Mesenchymal stem cell (in vitro differentiated cells and primary cell): ENCODE data around the gene PBOV1.

Source experiments
- DNase-seq: peaks from one replicate; pipeline ENCODE4 v3.0.0-alpha.2; 2013
- H2AFZ ChIP-seq: one replicate; pipeline ENCODE4 v1.6.1; 2013; ENCODE audit warnings: low read depth, mild to moderate bottlenecking, control low read depth, inconsistent platforms, low read length, moderate library complexity
- H2AK5ac ChIP-seq: 2 replicates; pipeline ENCODE4 v1.6.1; 2013; ENCODE audit warnings: low read length, moderate library complexity, mild to moderate bottlenecking, inconsistent platforms; ENCODE audit not compliant: severe bottlenecking
- H2BK120ac ChIP-seq: one replicate; pipeline ENCODE4 v1.6.1; 2013; ENCODE audit warnings: low read depth, mild to moderate bottlenecking, inconsistent platforms, low read length, moderate library complexity
- H2BK12ac ChIP-seq, 2 experiments: one replicate each; pipeline ENCODE4 v1.6.1; 2013; ENCODE audit warnings: inconsistent platforms in 2 of 2, low read length in 2 of 2, mild to moderate bottlenecking in 2 of 2, moderate library complexity in 2 of 2, control low read depth in 1 of 2
- H2BK15ac ChIP-seq: one replicate; pipeline ENCODE4 v1.6.1; 2013; ENCODE audit warnings: mild to moderate bottlenecking, low read depth, inconsistent platforms; ENCODE audit not compliant: poor library complexity, severe bottlenecking
- H2BK5ac ChIP-seq: 2 replicates; pipeline ENCODE4 v1.6.1; 2013; ENCODE audit warnings: low read depth, mild to moderate bottlenecking, low read length, control low read depth, inconsistent platforms; ENCODE audit not compliant: poor library complexity, severe bottlenecking
- H3K14ac ChIP-seq, 2 experiments: one replicate each; pipeline ENCODE4 v1.6.1; 2013; ENCODE audit warnings: inconsistent platforms in 2 of 2, low read length in 2 of 2, control low read depth in 1 of 2, mild to moderate bottlenecking in 1 of 2, moderate library complexity in 1 of 2
- H3K18ac ChIP-seq, 2 experiments: one replicate each; pipeline ENCODE4 v1.6.1; 2013; ENCODE audit warnings: inconsistent platforms in 2 of 2, low read length in 2 of 2, control low read depth in 1 of 2, low read depth in 1 of 2, mild to moderate bottlenecking in 1 of 2
- H3K23ac ChIP-seq, 2 experiments: one replicate each; pipeline ENCODE4 v1.6.1; 2013; ENCODE audit warnings: inconsistent platforms in 2 of 2, low read length in 2 of 2, mild to moderate bottlenecking in 2 of 2, moderate library complexity in 2 of 2, control low read depth in 1 of 2
- H3K27ac ChIP-seq: 2 replicates; pipeline ENCODE4 v1.5.1; 2013; ENCODE audit warnings: mild to moderate bottlenecking, moderate library complexity, low read length, control low read depth, inconsistent platforms; ENCODE audit not compliant: poor library complexity, severe bottlenecking
- H3K27me3 ChIP-seq, 2 experiments: 2 replicates each; pipeline versions ENCODE4 v1.6.1 to v1.7.0; 2013; ENCODE audit warnings: low read length in 2 of 2, mild to moderate bottlenecking in 2 of 2, moderate library complexity in 2 of 2, control low read depth in 1 of 2, inconsistent platforms in 1 of 2; ENCODE audit not compliant: control insufficient read depth in 1 of 2, insufficient read depth in 1 of 2
- H3K36me3 ChIP-seq, 2 experiments: 2 replicates each; pipeline versions ENCODE4 v1.6.1 to v1.7.0; 2013; ENCODE audit warnings: low read length in 2 of 2, control low read depth in 1 of 2, inconsistent platforms in 1 of 2, low read depth in 1 of 2, mild to moderate bottlenecking in 1 of 2; ENCODE audit not compliant: insufficient read depth in 2 of 2, control insufficient read depth in 1 of 2
- H3K4ac ChIP-seq, 2 experiments: one replicate each; pipeline ENCODE4 v1.6.1; 2013; ENCODE audit warnings: inconsistent platforms in 2 of 2, low read length in 2 of 2, mild to moderate bottlenecking in 2 of 2, moderate library complexity in 2 of 2, control low read depth in 1 of 2, low read depth in 1 of 2
- H3K4me1 ChIP-seq: 2 replicates; pipeline ENCODE4 v1.6.1; 2013; ENCODE audit warnings: low read depth, low read length, control low read depth; ENCODE audit not compliant: control insufficient read depth, insufficient read depth
- H3K4me2 ChIP-seq: 2 replicates; pipeline ENCODE4 v1.6.1; 2013; ENCODE audit warnings: low read length, mild to moderate bottlenecking, inconsistent platforms; ENCODE audit not compliant: poor library complexity, severe bottlenecking
- H3K4me3 ChIP-seq, 2 experiments: 2 replicates each; pipeline versions ENCODE4 v1.5.1 to v1.7.0; 2013; ENCODE audit warnings: low read length in 2 of 2, mild to moderate bottlenecking in 2 of 2, control low read depth in 1 of 2, low read depth in 1 of 2; ENCODE audit not compliant: insufficient read depth in 1 of 2
- H3K79me1 ChIP-seq: replicated peaks from 2 replicates; pipeline ENCODE4 v1.6.1; 2013; ENCODE audit warnings: mild to moderate bottlenecking, control low read depth, low read length, inconsistent platforms; ENCODE audit not compliant: poor library complexity, severe bottlenecking
- H3K9ac ChIP-seq: 2 replicates; pipeline ENCODE4 v1.7.0; 2013; ENCODE audit warnings: mild to moderate bottlenecking, low read length, moderate library complexity
- H3K9me3 ChIP-seq: 2 replicates; pipeline ENCODE4 v1.7.0; 2013; ENCODE audit warnings: mild to moderate bottlenecking, low read length; ENCODE audit not compliant: control insufficient read depth
- H4K8ac ChIP-seq: one replicate; pipeline ENCODE4 v1.6.1; 2013; ENCODE audit warnings: inconsistent platforms, mild to moderate bottlenecking, low read length, moderate library complexity
- H4K91ac ChIP-seq: one replicate; pipeline ENCODE4 v1.6.1; 2013; ENCODE audit warnings: mild to moderate bottlenecking, low read length, inconsistent platforms
- WGBS: methylation state at CpG from one replicate; pipeline ENCODE4 v1.1.7; 2013; ENCODE audit warnings: mixed read lengths; 5-methylcytosine and 5-hydroxymethylcytosine counted together

The PBOV1 gene

DNA sequence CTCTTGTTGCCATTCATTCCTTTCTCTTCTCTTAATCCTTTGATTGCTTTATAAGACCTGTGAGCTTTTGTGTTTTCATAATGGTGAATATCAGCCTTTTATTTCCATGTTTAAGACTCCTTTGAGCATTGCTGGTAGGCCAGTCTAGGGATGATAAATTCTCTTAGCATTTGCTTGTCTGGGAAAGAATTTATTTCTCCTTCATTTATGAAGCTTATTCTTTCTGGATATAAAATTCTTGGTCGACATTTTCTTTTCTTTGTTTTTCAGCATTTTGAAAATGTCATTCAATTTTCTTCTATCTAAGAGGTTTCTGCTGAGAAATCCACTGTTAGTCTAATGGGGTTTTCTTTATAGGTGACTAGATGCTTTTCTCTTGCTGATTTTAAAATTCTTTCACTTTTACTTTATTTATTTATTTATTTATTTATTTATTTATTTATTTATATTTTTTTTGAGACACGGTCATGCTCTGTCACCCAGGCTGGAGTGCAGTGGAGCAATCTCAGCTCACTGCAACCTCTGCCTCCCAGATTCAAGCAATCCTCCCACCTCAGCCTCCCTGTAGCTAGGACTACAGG, 41.5 kb downstream of the PBOV1 start:
- no peak overlapping the region for H3K18ac ChIP-seq
- H2BK12ac ChIP-seq: no peak overlapping the region
- DNase-seq: no peak
- no peak overlapping the region for H3K4me2 ChIP-seq
- H3K27ac ChIP-seq: no peak overlapping the region
- H2AK5ac ChIP-seq: no peak overlapping the region
- 100% methylated on average over 1 of the region's 2 CpGs for WGBS
- no peak overlapping the region for H3K14ac ChIP-seq
- no peak overlapping the region for H4K8ac ChIP-seq
- H3K36me3 ChIP-seq: no peaks in the 10 kb centered on the region
- H3K79me1 ChIP-seq: no peaks in the 10 kb centered on the region
- H3K4me3 ChIP-seq: no peak overlapping the region
- no peak overlapping the region for H2AFZ ChIP-seq
- H3K9ac ChIP-seq: no peak overlapping the region
- H4K91ac ChIP-seq: no peak overlapping the region
- no peaks in the 10 kb centered on the region for H3K4me1 ChIP-seq
- peaks cover 40% of the 10 kb centered on the region for H3K9me3 ChIP-seq
- H2BK15ac ChIP-seq: no peak overlapping the region
- H2BK5ac ChIP-seq: no peak overlapping the region
- H3K27me3 ChIP-seq: peaks cover 0 to 8% of the 10 kb centered on the region in 2 experiments
- H2BK120ac ChIP-seq: no peak overlapping the region
- no peak overlapping the region for H3K4ac ChIP-seq
- no peak overlapping the region for H3K23ac ChIP-seq

DNA sequence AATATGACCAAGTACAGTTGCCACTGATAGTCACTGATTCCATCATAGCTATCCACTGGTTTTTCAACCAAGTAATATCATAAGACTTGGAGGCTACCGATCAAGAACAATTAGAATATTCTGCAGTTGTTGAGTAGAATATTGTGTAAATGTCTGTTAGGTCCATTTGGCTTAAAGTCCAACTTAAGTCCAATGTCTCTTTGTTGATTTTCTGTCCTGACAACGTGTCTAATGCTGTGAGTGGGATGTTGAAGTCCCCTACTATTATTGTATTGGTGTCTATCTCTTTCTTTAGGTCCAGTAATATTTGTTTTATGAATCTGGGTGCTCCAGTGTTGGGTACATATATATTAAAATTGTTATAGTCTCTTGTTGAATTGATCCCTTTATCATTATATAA, 42.7 kb downstream of the PBOV1 start:
- Histone ChIP-seq H4K8ac (no peak overlapping the region), H3K36me3 (no peaks in the 10 kb centered on the region), H3K23ac (no peak overlapping the region), H4K91ac (no peak overlapping the region), H3K9me3 (peaks cover 40% of the 10 kb centered on the region), H2AK5ac (no peak overlapping the region), H3K79me1 (no peaks in the 10 kb centered on the region), H3K4me2 (no peak overlapping the region), H3K4me1 (no peaks in the 10 kb centered on the region), H3K27me3 (peaks cover 0 to 16% of the 10 kb centered on the region in 2 experiments), H3K18ac (no peak overlapping the region), H2AFZ (no peak overlapping the region), H3K4me3 (no peak overlapping the region), H2BK5ac (no peak overlapping the region), H2BK15ac (no peak overlapping the region), H3K14ac (no peak overlapping the region), H2BK12ac (no peak overlapping the region), H3K9ac (no peak overlapping the region), H2BK120ac (no peak overlapping the region), H3K4ac (no peak overlapping the region), H3K27ac (no peak overlapping the region)
- WGBS: 86% methylated on average over 2 of the region's 2 CpGs
- no peak for DNase-seq
